Transverse colon (tissue), 3 donors: Measurements from ENCODE around the gene PMIS2.

Experiments
- CTCF ChIP-seq, 5 experiments: fragments of 200-600 bp in 3 of 5; fragments of 450-650 bp in 2 of 5; sonication (generic) in 3 of 5; IDR thresholded peaks; 1 replicate in 2 of 5; 2 replicates in 3 of 5; pipeline ENCODE4 v1.5.1; 2016 to 2017; ENCODE audit warnings: antibody characterized with exemption in 5 of 5, inconsistent platforms in 3 of 5, mild to moderate bottlenecking in 2 of 5, moderate library complexity in 1 of 5
- EP300 ChIP-seq: sonication (generic); formaldehyde crosslinking; IDR thresholded peaks from one replicate; pipeline ENCODE4 v1.6.1; 2017; ENCODE audit warnings: antibody characterized with exemption, low read depth
- POLR2A ChIP-seq: fragments of 450-650 bp; IDR thresholded peaks from one replicate; pipeline ENCODE4 v1.6.1; 2016; ENCODE audit warnings: antibody characterized with exemption, mild to moderate bottlenecking, moderate library complexity

DNA sequence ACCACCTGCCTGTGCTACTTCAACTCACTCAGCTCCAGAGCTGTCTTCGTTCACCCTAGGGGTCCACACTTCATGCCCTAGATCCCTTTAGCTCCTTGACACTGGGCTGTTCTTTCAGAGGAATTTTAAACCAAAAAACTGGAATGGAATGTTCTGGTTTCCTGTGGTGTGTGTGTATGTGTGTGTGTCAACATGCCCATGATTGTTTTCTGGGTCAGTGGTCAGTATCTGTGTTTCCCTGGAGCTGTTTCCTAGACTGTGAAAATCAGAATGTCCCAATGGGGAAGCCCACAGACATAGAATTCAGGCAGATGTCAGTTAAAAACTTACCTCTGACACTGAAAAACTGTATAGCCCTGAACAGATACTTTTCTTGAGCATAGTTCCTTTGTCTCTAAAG, 1.3 kb downstream of the PMIS2 start:
- TF ChIP-seq CTCF (IDR thresholded peaks at IDR 0.05) (no peak), POLR2A (no peak), EP300 (no peak)
